Endothelial cell (in vitro differentiated cells): ENCODE measurements around the gene ABHD12. TPM values are rescaled to one million over a fixed set of nuclear protein-coding genes. Genes with fewer than 3 reads are reported as not detected.

Experiments
- DNase-seq: peaks from one replicate; pipeline ENCODE4 v3.0.0; 2021; ENCODE audit warnings: low spot score
- H3K27ac Mint-ChIP-seq: one replicate; pipeline ENCODE4 v1.8.0; 2021; ENCODE audit warnings: mixed read lengths, inconsistent platforms; ENCODE audit not compliant: unreplicated experiment
- H3K27me3 Mint-ChIP-seq: one replicate; pipeline ENCODE4 v1.8.0; 2021; ENCODE audit warnings: mild to moderate bottlenecking, moderate library complexity, mixed read lengths, inconsistent platforms; ENCODE audit not compliant: unreplicated experiment
- H3K36me3 Mint-ChIP-seq: one replicate; pipeline ENCODE4 v1.8.0; 2021; ENCODE audit warnings: mild to moderate bottlenecking, low read depth, mixed read lengths, inconsistent platforms; ENCODE audit not compliant: unreplicated experiment
- H3K4me1 Mint-ChIP-seq: one replicate; pipeline ENCODE4 v1.8.0; 2021; ENCODE audit warnings: mild to moderate bottlenecking, mixed read lengths, inconsistent platforms; ENCODE audit not compliant: unreplicated experiment
- H3K4me3 Mint-ChIP-seq: one replicate; pipeline ENCODE4 v1.8.0; 2021; ENCODE audit warnings: mild to moderate bottlenecking, mixed read lengths, inconsistent platforms; ENCODE audit not compliant: unreplicated experiment
- H3K9me3 Mint-ChIP-seq: one replicate; pipeline ENCODE4 v1.8.0; 2021; ENCODE audit warnings: mixed read lengths, inconsistent platforms; ENCODE audit not compliant: unreplicated experiment
- CTCF ChIP-seq: fragments of 200-600 bp; sonication (generic); IDR thresholded peaks from one replicate; pipeline ENCODE4 v1.5.0; 2021; ENCODE audit warnings: antibody characterized with exemption; ENCODE audit not compliant: unreplicated experiment
- total RNA-seq: library from RNA; stranded (reverse); fragmentation: NEBNext Ultra II Directional; extraction: Animal tissue kit (Norgen Biotek cat#: 25700); gene quantifications from one replicate; pipeline ENCODE4 v1.2.1, GENCODE V29; 2021; ENCODE audit not compliant: unreplicated experiment

Gene ABHD12
- total RNA-seq, 1 donor from 2014 or later = 28.0 TPM

- Mint-ChIP-seq H3K9me3 (no peaks in the 10 kb centered on the region), H3K27ac (no peak overlapping the region), H3K27me3 (peaks cover 14% of the 10 kb centered on the region), H3K4me3 (no peak overlapping the region), H3K36me3 (peaks cover 13% of the 10 kb centered on the region), H3K4me1 (peaks cover 6% of the 10 kb centered on the region)
- TF ChIP-seq CTCF = no peak
- no peak for DNase-seq
Observed at GRCh38 chr20:25308671-25309394, 81.8 kb downstream of the ABHD12 start.

GRCh38 chr20:25308083-25308491, 82.5 kb downstream of the ABHD12 start:
- no peaks in the 10 kb centered on the region for H3K9me3 Mint-ChIP-seq
- H3K4me3 Mint-ChIP-seq = no peak overlapping the region
- H3K27ac Mint-ChIP-seq = no peak overlapping the region
- peaks cover 13% of the 10 kb centered on the region for H3K36me3 Mint-ChIP-seq
- no peak for TF ChIP-seq CTCF
- DNase-seq = no peak
- peaks cover 18% of the 10 kb centered on the region for H3K27me3 Mint-ChIP-seq
- H3K4me1 Mint-ChIP-seq = peaks cover 6% of the 10 kb centered on the region

GRCh38 chr20:25306991-25307903, 83.4 kb downstream of the ABHD12 start:
- TF ChIP-seq CTCF = no peak
- Mint-ChIP-seq H3K4me1 (peaks cover 6% of the 10 kb centered on the region), H3K4me3 (no peak overlapping the region), H3K27me3 (peaks cover 18% of the 10 kb centered on the region), H3K36me3 (peaks cover 13% of the 10 kb centered on the region), H3K27ac (no peak overlapping the region), H3K9me3 (no peaks in the 10 kb centered on the region)
- DNase-seq = no peak

- Mint-ChIP-seq H3K36me3 (peaks cover 7% of the 10 kb centered on the region), H3K27me3 (peaks cover 13% of the 10 kb centered on the region), H3K9me3 (no peaks in the 10 kb centered on the region), H3K4me1 (no peaks in the 10 kb centered on the region), H3K27ac (no peak overlapping the region), H3K4me3 (no peak overlapping the region)
- DNase-seq = no peak
- no peak for TF ChIP-seq CTCF
Observed at GRCh38 chr20:25304025-25304549, 86.5 kb downstream of the ABHD12 start.
